ENCODE results near the gene ZNF892.
"Not testable (repeated sequence)": the region's sequence is repeated elsewhere in the genome, so short reads cannot be mapped to it uniquely, and the experiment has no call there.

ZNF892 gene

DNA sequence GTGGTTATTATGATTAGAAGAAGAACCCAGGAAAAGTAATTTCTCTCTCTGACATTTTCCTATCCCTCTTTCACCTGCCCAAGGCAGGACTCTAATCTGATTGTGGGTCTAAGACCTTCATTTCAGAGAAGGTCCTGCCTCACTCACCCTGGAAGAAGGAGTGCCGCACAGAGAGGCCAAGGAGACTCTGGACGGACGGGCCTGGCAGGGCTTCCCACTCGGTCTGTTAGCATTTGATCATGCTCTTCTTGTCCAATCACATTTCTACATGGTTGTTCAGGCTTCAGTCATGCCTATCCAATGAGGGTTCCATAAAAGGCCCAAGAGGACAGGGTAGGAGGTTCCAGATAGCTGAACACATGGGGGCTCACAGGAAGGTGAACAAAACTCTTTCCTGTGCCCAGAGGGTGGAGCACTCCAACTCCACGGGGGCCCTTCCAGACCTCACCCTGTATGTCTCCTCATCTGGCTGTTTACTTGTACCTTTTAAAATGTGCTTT is 27.0 kb downstream of the ZNF892 start:
- no peak for DNase-seq
- Histone ChIP-seq H3K27me3 (no peaks in the 10 kb centered on the region), H3K9me3 (no peaks in the 10 kb centered on the region), H3K4me3 (ENCODE audit: low read depth, low read length) (no peak overlapping the region), H3K4me1 (no peaks in the 10 kb centered on the region), H3K36me3 (no peaks in the 10 kb centered on the region)
- TF ChIP-seq, protein P1, sequence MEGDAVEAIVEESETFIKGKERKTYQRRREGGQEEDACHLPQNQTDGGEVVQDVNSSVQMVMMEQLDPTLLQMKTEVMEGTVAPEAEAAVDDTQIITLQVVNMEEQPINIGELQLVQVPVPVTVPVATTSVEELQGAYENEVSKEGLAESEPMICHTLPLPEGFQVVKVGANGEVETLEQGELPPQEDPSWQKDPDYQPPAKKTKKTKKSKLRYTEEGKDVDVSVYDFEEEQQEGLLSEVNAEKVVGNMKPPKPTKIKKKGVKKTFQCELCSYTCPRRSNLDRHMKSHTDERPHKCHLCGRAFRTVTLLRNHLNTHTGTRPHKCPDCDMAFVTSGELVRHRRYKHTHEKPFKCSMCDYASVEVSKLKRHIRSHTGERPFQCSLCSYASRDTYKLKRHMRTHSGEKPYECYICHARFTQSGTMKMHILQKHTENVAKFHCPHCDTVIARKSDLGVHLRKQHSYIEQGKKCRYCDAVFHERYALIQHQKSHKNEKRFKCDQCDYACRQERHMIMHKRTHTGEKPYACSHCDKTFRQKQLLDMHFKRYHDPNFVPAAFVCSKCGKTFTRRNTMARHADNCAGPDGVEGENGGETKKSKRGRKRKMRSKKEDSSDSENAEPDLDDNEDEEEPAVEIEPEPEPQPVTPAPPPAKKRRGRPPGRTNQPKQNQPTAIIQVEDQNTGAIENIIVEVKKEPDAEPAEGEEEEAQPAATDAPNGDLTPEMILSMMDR (IDR thresholded peaks at IDR 0.05; ENCODE audit: low read depth, low read length) = no peak

DNA sequence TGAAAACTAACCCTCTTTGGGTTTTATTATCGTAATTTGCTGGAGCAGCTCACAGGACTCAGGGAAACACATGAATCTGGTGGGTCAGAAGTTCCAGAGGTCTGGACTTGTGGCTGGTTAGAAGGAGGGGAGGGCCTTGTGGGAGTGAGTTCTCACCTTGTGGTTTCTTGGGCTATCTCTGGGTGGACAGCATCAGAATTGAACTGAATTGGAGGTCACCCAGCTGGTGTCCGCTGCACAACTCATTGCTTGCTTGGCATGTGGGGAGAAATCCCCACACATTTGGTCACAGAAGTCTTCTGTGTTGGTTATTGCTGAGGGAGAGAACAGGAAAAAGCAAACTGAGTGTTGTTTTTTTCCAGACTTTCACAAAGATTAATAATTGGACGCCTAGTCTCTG is 27.5 kb downstream of the ZNF892 start:
- H3K4me3 ChIP-seq (ENCODE audit: low read depth, low read length) = no peak overlapping the region
- TF ChIP-seq, protein P1 (IDR thresholded peaks at IDR 0.05; ENCODE audit: low read depth, low read length) = no peak
- H3K36me3 ChIP-seq = no peaks in the 10 kb centered on the region
- no peaks in the 10 kb centered on the region for H3K27me3 ChIP-seq
- no peak for DNase-seq
- no peaks in the 10 kb centered on the region for H3K9me3 ChIP-seq
- H3K4me1 ChIP-seq = no peaks in the 10 kb centered on the region

DNA sequence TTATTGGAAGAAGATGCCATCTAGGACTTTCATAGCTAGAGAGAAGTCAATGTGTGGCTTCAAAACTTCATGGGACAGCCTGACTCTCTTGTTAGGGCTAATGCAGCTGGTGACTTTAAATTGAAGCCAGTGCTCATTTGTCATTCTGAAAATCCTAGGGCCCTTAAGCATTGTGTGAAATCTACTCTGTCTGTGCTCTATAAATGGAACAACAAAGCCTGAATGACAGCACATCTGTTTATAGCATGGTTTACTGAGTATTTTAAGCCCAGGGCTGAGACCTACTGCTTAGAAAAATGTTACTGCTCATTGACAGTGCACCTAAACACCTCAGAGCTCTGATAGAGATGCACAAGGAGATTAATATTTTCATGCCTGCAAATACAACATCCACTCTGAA is 30.8 kb downstream of the ZNF892 start:
- no peak for DNase-seq
- no peaks in the 10 kb centered on the region for H3K9me3 ChIP-seq
- no peaks in the 10 kb centered on the region for H3K4me1 ChIP-seq
- TF ChIP-seq, protein P1 (IDR thresholded peaks at IDR 0.05; ENCODE audit: low read depth, low read length) = no peak
- no peak overlapping the region for H3K4me3 ChIP-seq (ENCODE audit: low read depth, low read length)
- no peaks in the 10 kb centered on the region for H3K36me3 ChIP-seq
- H3K27me3 ChIP-seq = no peaks in the 10 kb centered on the region

DNA sequence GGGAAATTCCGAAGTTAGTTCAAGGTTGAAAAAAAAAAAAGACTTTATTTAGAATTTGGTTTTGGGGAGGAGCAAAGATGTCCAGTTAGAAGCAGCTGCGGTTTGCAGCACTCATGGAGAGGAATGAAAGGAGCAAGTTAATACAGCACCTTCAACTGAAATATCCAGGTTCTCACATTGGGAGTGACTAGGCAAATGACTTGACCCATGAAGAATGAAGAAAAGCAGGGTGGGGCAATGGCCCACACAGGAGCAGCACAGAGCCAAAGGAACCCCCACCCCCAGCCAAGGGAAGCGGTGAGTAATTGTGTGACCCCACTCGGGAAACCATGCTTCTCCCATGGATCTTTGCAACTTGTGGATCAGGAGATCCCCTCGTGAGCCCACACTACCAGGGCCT is 32.8 kb downstream of the ZNF892 start:
- H3K36me3 ChIP-seq = no peaks in the 10 kb centered on the region
- no peak for DNase-seq
- H3K9me3 ChIP-seq = no peaks in the 10 kb centered on the region
- TF ChIP-seq, protein P1 (IDR thresholded peaks at IDR 0.05; ENCODE audit: low read depth, low read length) = no peak
- H3K4me1 ChIP-seq = no peaks in the 10 kb centered on the region
- no peak overlapping the region for H3K4me3 ChIP-seq (ENCODE audit: low read depth, low read length)
- no peaks in the 10 kb centered on the region for H3K27me3 ChIP-seq

DNA sequence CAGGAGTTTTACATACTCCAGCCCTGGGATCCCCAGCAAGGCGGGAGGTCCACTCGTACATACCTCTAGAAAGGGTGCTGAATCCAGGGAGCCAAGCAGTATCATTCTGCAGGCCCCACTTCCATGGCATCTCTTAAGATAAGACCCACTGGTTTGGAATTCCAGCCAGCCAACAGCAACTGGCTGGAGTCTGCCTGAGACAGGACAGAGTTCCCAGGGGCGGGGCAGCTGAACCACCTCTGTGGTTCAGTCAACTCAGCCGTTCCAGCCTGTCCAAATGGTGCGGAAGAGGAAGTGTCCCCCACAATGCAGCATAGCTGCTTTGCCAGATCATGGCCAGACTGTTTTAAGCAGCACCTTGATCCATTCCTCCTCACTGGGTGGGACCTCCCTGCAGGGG is 33.2 kb downstream of the ZNF892 start:
- Histone ChIP-seq H3K36me3 (no peaks in the 10 kb centered on the region), H3K27me3 (no peaks in the 10 kb centered on the region), H3K9me3 (no peaks in the 10 kb centered on the region), H3K4me3 (ENCODE audit: low read depth, low read length) (no peak overlapping the region), H3K4me1 (no peaks in the 10 kb centered on the region)
- TF ChIP-seq, protein P1 (IDR thresholded peaks at IDR 0.05; ENCODE audit: low read depth, low read length) = no peak
- DNase-seq = no peak

DNA sequence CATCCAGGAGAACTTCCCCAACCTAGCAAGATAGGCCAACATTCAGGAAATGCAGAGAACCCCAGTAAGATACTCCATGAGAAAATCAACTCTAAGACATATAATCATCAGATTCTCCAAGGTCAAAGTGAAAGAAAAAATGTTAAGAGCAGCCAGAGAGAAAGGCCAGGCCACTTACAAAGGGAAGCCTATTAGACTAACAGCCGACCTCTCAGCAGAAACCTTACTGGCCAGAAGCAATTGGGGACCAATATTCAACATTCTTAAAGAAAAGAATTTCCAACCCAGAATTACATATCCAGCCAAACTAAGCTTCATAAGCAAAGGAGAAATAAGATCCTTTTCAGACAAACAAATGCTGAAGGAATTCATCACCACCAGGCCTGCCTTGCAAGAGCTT is 34.8 kb downstream of the ZNF892 start:
- H3K9me3 ChIP-seq; DNase-seq; H3K4me3 ChIP-seq (ENCODE audit: low read depth, low read length); H3K36me3 ChIP-seq; H3K27me3 ChIP-seq; H3K4me1 ChIP-seq: not testable (repeated sequence)

Measured in BE2C (cell line).